Measurements from ENCODE around the gene MTOR. TPM values are rescaled to one million over a fixed set of nuclear protein-coding genes. Genes with fewer than 3 reads are reported as not detected.

MTOR gene
- total RNA-seq, 1 donor from 2014 or later, result 67.2 TPM

DNA sequence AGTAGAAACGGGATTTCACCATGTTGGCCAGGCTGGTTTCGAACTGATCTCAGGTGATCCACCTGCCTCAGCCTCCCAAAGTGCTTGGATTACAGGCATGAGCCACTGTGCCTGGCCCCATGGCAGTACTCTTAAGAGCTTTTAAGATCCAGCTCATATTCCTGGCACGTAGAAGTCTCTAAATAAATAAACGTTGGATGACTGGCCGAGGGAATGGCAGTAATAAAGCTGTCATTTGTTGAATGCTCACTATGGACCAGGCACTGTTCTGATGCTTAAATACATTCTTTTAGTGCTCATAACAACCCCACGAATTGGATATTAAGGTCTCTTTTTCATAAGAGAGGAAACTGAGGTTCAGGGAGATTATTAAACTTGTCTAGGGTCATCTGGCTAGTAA is 31.5 kb upstream of the MTOR start:
- no peaks in the 10 kb centered on the region for H3K27me3 Mint-ChIP-seq (ENCODE audit: low read depth)
- peaks cover 7% of the 10 kb centered on the region for H3K36me3 Mint-ChIP-seq (ENCODE audit: low read depth)
- TF ChIP-seq CTCF (conservative IDR thresholded peaks at IDR 0.05), result no peak
- H3K4me1 Mint-ChIP-seq, result peaks cover 10% of the 10 kb centered on the region
- H3K9me3 Mint-ChIP-seq, result no peaks in the 10 kb centered on the region
- DNase-seq (ENCODE audit: low read depth, low spot score), result no peak
- no peak overlapping the region for H3K4me3 Mint-ChIP-seq
- no peak overlapping the region for H3K27ac Mint-ChIP-seq (ENCODE audit: unreplicated experiment)

DNA sequence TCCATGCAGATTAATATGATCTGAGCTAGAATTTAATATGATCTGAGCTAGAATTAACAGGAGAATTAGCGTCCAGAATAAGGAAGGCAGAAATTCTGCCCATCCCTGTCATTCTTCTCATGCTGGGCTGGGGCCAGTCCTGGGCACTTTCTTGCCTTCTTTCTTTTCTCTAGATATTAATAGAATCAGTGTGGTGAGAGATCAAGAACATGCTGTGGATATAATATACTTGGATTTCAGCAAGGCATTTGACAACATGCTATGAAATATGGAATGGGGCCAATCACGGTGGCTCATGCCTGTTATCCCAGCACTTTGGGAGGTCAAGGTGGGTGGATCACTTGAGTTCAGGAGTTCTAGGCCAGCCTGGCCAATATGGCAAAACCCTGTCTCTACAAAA is 28.7 kb upstream of the MTOR start:
- Mint-ChIP-seq H3K4me3 (no peak overlapping the region), H3K27me3 (ENCODE audit: low read depth) (no peaks in the 10 kb centered on the region), H3K27ac (ENCODE audit: unreplicated experiment) (no peak overlapping the region), H3K4me1 (peaks cover 20% of the 10 kb centered on the region), H3K9me3 (no peaks in the 10 kb centered on the region), H3K36me3 (ENCODE audit: low read depth) (peaks cover 10% of the 10 kb centered on the region)
- TF ChIP-seq CTCF (conservative IDR thresholded peaks at IDR 0.05), result no peak
- DNase-seq (ENCODE audit: low read depth, low spot score), result no peak

- Mint-ChIP-seq H3K4me1 (peaks cover 21% of the 10 kb centered on the region), H3K27me3 (ENCODE audit: low read depth) (no peaks in the 10 kb centered on the region), H3K27ac (ENCODE audit: unreplicated experiment) (no peak overlapping the region), H3K36me3 (ENCODE audit: low read depth) (peaks cover 5% of the 10 kb centered on the region), H3K9me3 (no peaks in the 10 kb centered on the region), H3K4me3 (no peak overlapping the region)
- TF ChIP-seq CTCF (conservative IDR thresholded peaks at IDR 0.05), result no peak
- DNase-seq (ENCODE audit: low read depth, low spot score), result no peak
Measured at GRCh38 chr1:11289064-11289463, 26.7 kb upstream of the MTOR start.

GRCh38 chr1:11286735-11287410 is 24.5 kb upstream of the MTOR start:
- Mint-ChIP-seq H3K27ac (ENCODE audit: unreplicated experiment) (peak overlapping the region; percentile 68), H3K27me3 (ENCODE audit: low read depth) (no peaks in the 10 kb centered on the region), H3K4me3 (peak overlapping the region; percentile 62), H3K36me3 (ENCODE audit: low read depth) (peaks cover 9% of the 10 kb centered on the region), H3K4me1 (peaks cover 21% of the 10 kb centered on the region), H3K9me3 (no peaks in the 10 kb centered on the region)
- DNase-seq (ENCODE audit: low read depth, low spot score), result no peak
- no peak for TF ChIP-seq CTCF (conservative IDR thresholded peaks at IDR 0.05)

GRCh38 chr1:11285883-11286734 is 23.8 kb upstream of the MTOR start:
- no peaks in the 10 kb centered on the region for H3K27me3 Mint-ChIP-seq (ENCODE audit: low read depth)
- TF ChIP-seq CTCF (conservative IDR thresholded peaks at IDR 0.05), result peak; percentile 59
- H3K27ac Mint-ChIP-seq (ENCODE audit: unreplicated experiment), result peak overlapping the region; percentile 68
- no peaks in the 10 kb centered on the region for H3K9me3 Mint-ChIP-seq
- peaks cover 9% of the 10 kb centered on the region for H3K36me3 Mint-ChIP-seq (ENCODE audit: low read depth)
- peaks cover 26% of the 10 kb centered on the region for H3K4me1 Mint-ChIP-seq
- no peak for DNase-seq (ENCODE audit: low read depth, low spot score)
- peak overlapping the region; percentile 62 for H3K4me3 Mint-ChIP-seq
